Stimulated activated naive CD4-positive, alpha-beta T cell treated with Interleukin-2 at 50 U/mL for 16 hours (primary cell): Measurements from ENCODE around the gene HK2.

ENCODE experiments used
- DNase-seq: peaks from one replicate; lab custom pipeline; 2025; lab: John Stamatoyannopoulos, UW

HK2 gene

GRCh38 chr2:74937221-74937880 is 103.4 kb downstream of the HK2 start:
- no peak for DNase-seq

DNA sequence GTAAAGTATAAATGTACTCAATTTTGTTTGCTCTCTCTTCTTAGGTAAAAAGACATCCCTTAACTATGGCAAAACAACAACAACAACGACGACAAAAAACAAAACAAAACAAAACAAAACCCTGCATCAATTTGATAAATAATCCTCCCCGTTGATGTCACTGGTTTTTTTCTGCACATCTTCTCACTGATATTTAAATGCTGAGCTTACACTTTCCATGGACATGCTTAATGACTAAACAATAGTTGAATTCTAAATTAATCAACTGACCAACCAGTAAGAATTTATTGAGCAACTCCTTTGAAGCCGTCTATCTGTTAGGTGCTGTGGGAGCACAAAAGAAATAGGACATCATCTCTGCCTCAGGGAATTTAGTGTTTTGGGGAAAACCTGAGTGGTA is 104.3 kb downstream of the HK2 start:
- no peak for DNase-seq

GRCh38 chr2:74939919-74940812 is 106.2 kb downstream of the HK2 start:
- no peak for DNase-seq

DNA sequence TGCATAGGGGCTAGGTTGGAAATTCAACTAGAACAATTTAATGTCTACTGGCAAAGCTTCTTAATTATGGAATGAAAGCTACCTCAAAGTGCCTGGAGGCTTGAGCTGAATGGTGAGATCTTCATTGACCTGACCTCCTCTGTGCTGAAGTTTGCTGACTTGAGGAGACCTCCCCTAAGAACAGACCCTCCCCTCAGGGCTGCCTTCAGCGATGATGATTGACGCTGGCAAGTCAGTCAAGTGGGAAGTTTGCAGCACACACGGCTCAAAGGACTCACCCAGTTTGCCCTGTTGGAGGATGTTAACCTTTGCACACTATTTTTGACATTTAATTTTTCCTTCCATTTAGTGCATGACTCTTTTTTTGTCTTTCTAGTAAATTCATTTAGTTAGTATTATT is 107.4 kb downstream of the HK2 start:
- DNase-seq, result no peak

DNA sequence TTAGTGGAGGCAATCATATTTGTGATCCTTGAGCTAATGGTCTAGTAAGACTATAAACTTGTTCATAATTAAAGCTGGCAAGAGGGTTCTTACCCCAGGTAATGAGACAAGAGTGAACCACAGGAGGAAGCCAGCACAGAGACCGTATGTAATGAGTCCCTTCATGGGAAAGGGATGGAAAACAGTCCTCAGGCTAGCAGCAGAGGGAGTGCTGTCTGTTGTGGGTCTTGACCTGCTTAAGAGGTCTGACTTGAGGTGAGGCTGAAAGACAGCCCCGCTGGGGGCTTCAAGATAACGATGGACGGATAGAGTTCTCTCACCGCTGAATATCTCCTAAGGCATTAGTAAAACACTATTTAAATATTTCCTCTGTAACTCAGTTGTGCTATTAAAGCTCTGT is 108.3 kb downstream of the HK2 start:
- no peak for DNase-seq
